Vagina (tissue), 2 donors: ENCODE measurements around the gene LRMDA. TPM values are rescaled to one million over a fixed set of nuclear protein-coding genes. Genes with fewer than 3 reads are reported as not detected.
"Not testable (repeated sequence)": the region's sequence is repeated elsewhere in the genome, so short reads cannot be mapped to it uniquely, and the experiment has no call there.

ENCODE experiments used
- DNase-seq, 2 donors: peaks; one replicate each; pipeline ENCODE4 v3.0.0-alpha.2; 2017; ENCODE audit errors: extremely low spot score in 2 of 2
- H3K27ac ChIP-seq: fragments of 200-600 bp; sonication (generic); one replicate; pipeline ENCODE4 v1.5.1; 2019
- H3K27me3 ChIP-seq: fragments of 200-600 bp; sonication (generic); one replicate; pipeline ENCODE4 v1.5.1; 2019
- H3K36me3 ChIP-seq, 2 donors: fragments of 200-600 bp; sonication (generic); one replicate each; pipeline ENCODE4 v1.5.1; 2017 to 2019
- H3K4me1 ChIP-seq: fragments of 200-600 bp; sonication (generic); one replicate; pipeline ENCODE4 v1.5.1; 2019
- H3K4me3 ChIP-seq, 2 donors: fragments of 200-600 bp; sonication (generic); 1 replicate in 1 of 2; 2 replicates in 1 of 2; pipeline ENCODE4 v1.5.1; 2016 to 2019
- H3K9me3 ChIP-seq: fragments of 200-600 bp; sonication (generic); one replicate; pipeline ENCODE4 v1.5.1; 2019
- CTCF ChIP-seq, 3 experiments: fragments of 450-650 bp in 2 of 3; fragments of 200-600 bp in 1 of 3; sonication (generic) in 1 of 3; IDR thresholded peaks; one replicate each; pipeline ENCODE4 v1.5.1; 2017 to 2019; ENCODE audit warnings: antibody characterized with exemption in 3 of 3, mild to moderate bottlenecking in 2 of 3, moderate library complexity in 2 of 3
- POLR2A ChIP-seq, 2 donors: fragments of 450-650 bp; IDR thresholded peaks; one replicate each; pipeline ENCODE4 v1.6.1; 2017; ENCODE audit warnings: antibody characterized with exemption in 2 of 2, mild to moderate bottlenecking in 2 of 2, moderate library complexity in 2 of 2
- POLR2AphosphoS5 ChIP-seq, 2 donors: sonication (generic); formaldehyde crosslinking; IDR thresholded peaks; one replicate each; pipeline ENCODE4 v1.9.0; 2017; ENCODE audit warnings: antibody characterized with exemption in 2 of 2, mild to moderate bottlenecking in 2 of 2, low read depth in 1 of 2; ENCODE audit not compliant: insufficient read depth in 1 of 2
- intact Hi-C: fragments of 100-400 bp; cut with DNase I; formaldehyde crosslinking; loops from one replicate; pipeline ENCODE4 v1.15.1; 2023
- total RNA-seq: library from RNA; depleted of rRNA; stranded (reverse); fragments of >200 nt; gene quantifications from one replicate; pipeline ENCODE4 v1.2.3, GENCODE V29; 2016

The LRMDA gene
- total RNA-seq, 1 donor from 2014 or later: 22.6 TPM

DNA sequence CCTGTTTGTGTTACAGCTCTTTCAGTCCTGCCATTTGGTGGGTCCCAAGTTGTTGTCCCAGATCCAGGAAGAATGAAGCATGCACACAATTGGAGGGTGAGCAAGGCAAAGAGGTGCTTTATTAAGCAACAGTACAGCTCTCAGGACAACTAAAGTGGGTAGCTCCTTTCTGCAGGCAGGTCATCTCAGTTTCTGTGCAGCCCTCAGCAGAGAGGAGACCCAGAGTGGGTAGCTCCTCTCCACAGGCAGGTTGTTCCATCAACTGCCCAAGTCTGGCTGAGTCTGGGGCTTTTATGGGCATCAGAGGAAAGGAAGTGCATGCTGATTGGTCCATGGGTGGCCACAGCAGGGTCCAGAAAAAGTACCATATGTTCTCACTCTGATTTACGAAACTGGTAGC, 624.5 kb downstream of the LRMDA start:
- intact Hi-C loops: no loop called here
- H3K4me3 ChIP-seq: no peak overlapping the region
- no peaks in the 10 kb centered on the region for H3K9me3 ChIP-seq
- no peaks in the 10 kb centered on the region for H3K36me3 ChIP-seq
- TF ChIP-seq CTCF (IDR thresholded peaks at IDR 0.05) (no peak), POLR2A (IDR thresholded peaks at IDR 0.05) (no peak), POLR2AphosphoS5 (IDR thresholded peaks at IDR 0.05; ENCODE audit: insufficient read depth in 1 of 2, low read depth in 1 of 2) (no peak)
- H3K4me1 ChIP-seq: no peaks in the 10 kb centered on the region
- no peaks in the 10 kb centered on the region for H3K27me3 ChIP-seq
- no peak overlapping the region for H3K27ac ChIP-seq
- DNase-seq: no peak

- H3K27ac ChIP-seq, H3K9me3 ChIP-seq, intact Hi-C loops, H3K36me3 ChIP-seq, H3K27me3 ChIP-seq, DNase-seq, H3K4me3 ChIP-seq, H3K4me1 ChIP-seq: not testable (repeated sequence)
These were observed 629.6 kb downstream of the LRMDA start for GRCh38 chr10:76060993-76061392.

DNA sequence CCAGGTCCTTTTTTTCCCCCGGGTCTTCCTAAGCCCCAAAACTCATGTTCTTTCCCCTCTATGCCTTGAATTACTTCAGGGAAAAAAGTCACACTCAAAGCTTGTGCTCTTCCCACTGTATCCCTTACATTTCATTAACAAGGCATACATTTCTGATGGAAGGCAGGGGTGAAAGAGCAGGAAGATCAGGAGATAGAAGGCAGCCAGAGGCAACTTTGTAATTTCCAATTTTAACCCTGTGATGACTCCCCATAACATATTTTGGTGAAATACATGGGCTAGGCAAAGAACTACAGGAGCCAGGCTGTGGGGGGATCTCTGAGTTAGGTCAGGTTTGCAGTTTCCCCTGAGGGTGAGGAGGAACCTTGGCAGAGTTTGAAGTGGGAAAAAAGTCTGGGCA, 635.0 kb downstream of the LRMDA start:
- Histone ChIP-seq H3K36me3 (no peaks in the 10 kb centered on the region), H3K27ac (no peak overlapping the region), H3K4me3 (no peak overlapping the region), H3K9me3 (no peaks in the 10 kb centered on the region), H3K27me3 (no peaks in the 10 kb centered on the region), H3K4me1 (peaks cover 18% of the 10 kb centered on the region)
- DNase-seq: no peak
- no peak for TF ChIP-seq POLR2A (IDR thresholded peaks at IDR 0.05)
- TF ChIP-seq POLR2AphosphoS5 (IDR thresholded peaks at IDR 0.05; ENCODE audit: insufficient read depth in 1 of 2, low read depth in 1 of 2): no peak
- no peak for TF ChIP-seq CTCF (IDR thresholded peaks at IDR 0.05)
- intact Hi-C loops: no loop called here

- no peaks in the 10 kb centered on the region for H3K27me3 ChIP-seq
- no peak overlapping the region for H3K4me3 ChIP-seq
- DNase-seq: no peak
- intact Hi-C loops: no loop called here
- H3K36me3 ChIP-seq: no peaks in the 10 kb centered on the region
- no peaks in the 10 kb centered on the region for H3K9me3 ChIP-seq
- TF ChIP-seq CTCF (IDR thresholded peaks at IDR 0.05): no peak
- TF ChIP-seq POLR2A (IDR thresholded peaks at IDR 0.05): no peak
- no peak for TF ChIP-seq POLR2AphosphoS5 (IDR thresholded peaks at IDR 0.05; ENCODE audit: insufficient read depth in 1 of 2, low read depth in 1 of 2)
- peaks cover 22% of the 10 kb centered on the region for H3K4me1 ChIP-seq
- H3K27ac ChIP-seq: no peak overlapping the region
These were observed 636.0 kb downstream of the LRMDA start for GRCh38 chr10:76067447-76067846.

DNA sequence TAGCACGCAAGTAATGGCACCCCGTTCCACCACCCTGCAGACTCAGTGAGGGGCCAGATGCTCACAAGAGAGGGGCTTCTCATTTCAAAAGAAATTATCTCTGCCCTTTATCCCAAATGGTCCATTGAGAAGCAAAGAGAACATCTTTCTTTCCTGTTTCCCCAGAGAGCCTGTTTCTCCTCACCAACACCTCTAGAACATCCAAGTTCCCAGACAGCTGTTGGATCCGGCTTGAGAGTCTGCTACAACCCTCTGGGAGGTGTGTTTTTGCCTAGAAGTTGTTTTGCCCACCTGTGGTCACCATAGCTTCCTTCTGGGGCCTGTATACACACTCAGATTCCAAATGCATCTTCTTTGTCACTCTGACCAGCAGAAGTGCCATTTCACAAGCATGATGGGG, 637.4 kb downstream of the LRMDA start:
- H3K36me3 ChIP-seq: no peaks in the 10 kb centered on the region
- no peak for TF ChIP-seq CTCF (IDR thresholded peaks at IDR 0.05)
- TF ChIP-seq POLR2AphosphoS5 (IDR thresholded peaks at IDR 0.05; ENCODE audit: insufficient read depth in 1 of 2, low read depth in 1 of 2): no peak
- no peak for TF ChIP-seq POLR2A (IDR thresholded peaks at IDR 0.05)
- H3K27me3 ChIP-seq: no peaks in the 10 kb centered on the region
- no peak overlapping the region for H3K27ac ChIP-seq
- intact Hi-C loops: no loop called here
- DNase-seq: peak in 1 of 2 donors; percentile 47
- no peak overlapping the region for H3K4me3 ChIP-seq
- H3K9me3 ChIP-seq: no peaks in the 10 kb centered on the region
- H3K4me1 ChIP-seq: peaks cover 22% of the 10 kb centered on the region

GRCh38 chr10:76070916-76071315, 639.5 kb downstream of the LRMDA start:
- TF ChIP-seq POLR2A (IDR thresholded peaks at IDR 0.05) (no peak), POLR2AphosphoS5 (IDR thresholded peaks at IDR 0.05; ENCODE audit: insufficient read depth in 1 of 2, low read depth in 1 of 2) (no peak), CTCF (IDR thresholded peaks at IDR 0.05) (no peak)
- H3K27ac ChIP-seq: peak overlapping the region; percentile 59
- intact Hi-C loops: no loop called here
- no peaks in the 10 kb centered on the region for H3K36me3 ChIP-seq
- H3K4me3 ChIP-seq: no peak overlapping the region
- H3K9me3 ChIP-seq: no peaks in the 10 kb centered on the region
- H3K27me3 ChIP-seq: no peaks in the 10 kb centered on the region
- peaks cover 22% of the 10 kb centered on the region for H3K4me1 ChIP-seq
- no peak for DNase-seq
